Smooth muscle cell (in vitro differentiated cells): Measurements from ENCODE around the gene ANKRD10. TPM values are rescaled to one million over a fixed set of nuclear protein-coding genes. Genes with fewer than 3 reads are reported as not detected.

ENCODE experiments used
- DNase-seq: peaks from one replicate; lab custom pipeline; 2025; ENCODE audit not compliant: unreplicated experiment; lab: John Stamatoyannopoulos, UW
- H2AFZ ChIP-seq: fragments of 200-600 bp; sonication (generic); 2 replicates; pipeline ENCODE4 v1.6.0; 2016; ENCODE audit warnings: antibody characterized with exemption, low read depth, mild to moderate bottlenecking
- H3F3A ChIP-seq: fragments of 200-600 bp; sonication (generic); 2 replicates; pipeline ENCODE4 v1.6.0; 2017; ENCODE audit warnings: antibody characterized with exemption, low read depth
- H3K27ac ChIP-seq: fragments of 200-600 bp; sonication (generic); 2 replicates; pipeline ENCODE4 v1.5.1; 2016; ENCODE audit warnings: low read depth, mild to moderate bottlenecking
- H3K27me3 ChIP-seq: fragments of 200-600 bp; sonication (generic); 2 replicates; pipeline ENCODE4 v1.6.1; 2016; ENCODE audit warnings: low read depth, mild to moderate bottlenecking
- H3K36me3 ChIP-seq: fragments of 200-600 bp; sonication (generic); 2 replicates; pipeline ENCODE4 v1.5.1; 2016; ENCODE audit warnings: low read depth
- H3K4me1 ChIP-seq: fragments of 200-600 bp; sonication (generic); 2 replicates; pipeline ENCODE4 v1.5.1; 2016; ENCODE audit warnings: low read depth
- H3K4me2 ChIP-seq: fragments of 200-600 bp; sonication (generic); 2 replicates; pipeline ENCODE4 v1.6.0; 2016; ENCODE audit warnings: mild to moderate bottlenecking
- H3K4me3 ChIP-seq: fragments of 200-600 bp; sonication (generic); 2 replicates; pipeline ENCODE4 v1.5.1; 2016; ENCODE audit warnings: mild to moderate bottlenecking
- H3K79me2 ChIP-seq: fragments of 200-600 bp; sonication (generic); 2 replicates; pipeline ENCODE4 v1.6.0; 2016; ENCODE audit warnings: low read depth, mild to moderate bottlenecking
- H3K9ac ChIP-seq: fragments of 200-600 bp; sonication (generic); 2 replicates; pipeline ENCODE4 v1.6.0; 2016; ENCODE audit warnings: low read depth
- H3K9me3 ChIP-seq: fragments of 200-600 bp; sonication (generic); replicated peaks from 2 replicates; pipeline ENCODE4 v1.5.1; 2016; ENCODE audit warnings: low read depth
- H4K20me1 ChIP-seq: fragments of 200-600 bp; sonication (generic); 2 replicates; pipeline ENCODE4 v1.6.0; 2016; ENCODE audit warnings: low read depth
- CTCF ChIP-seq: fragments of 200-600 bp; sonication (generic); IDR thresholded peaks from 2 replicates; pipeline ENCODE4 v1.5.1; 2017; ENCODE audit warnings: borderline replicate concordance, mild to moderate bottlenecking, antibody characterized with exemption; ENCODE audit not compliant: insufficient read depth, poor library complexity, severe bottlenecking
- WGBS: methylation state at CpG from one replicate; pipeline ENCODE4 v1.1.7; 2016; ENCODE audit warnings: low lambda C conversion rate; 5-methylcytosine and 5-hydroxymethylcytosine counted together
- polyA plus RNA-seq: library from polyadenylated mRNA; unstranded; fragments of >200 nt; fragmentation: Nextera tagmentation; extraction: Ambion mirVana; gene quantifications from 2 replicates; pipeline ENCODE4 v1.2.1, GENCODE V29; 2016
- small RNA-seq: library from RNA; depleted of rRNA; stranded (forward); fragments of <200 nt; gene quantifications from one replicate; pipeline ENCODE3, GENCODE V24; 2014
- total RNA-seq: library from RNA; depleted of rRNA; stranded (reverse); fragments of >200 nt; gene quantifications from 2 replicates; pipeline ENCODE4 v1.2.3, GENCODE V29; 2014

ANKRD10 gene
- total and polyA plus RNA-seq, 2 experiments from 2014 or later = 31.0 to 61.8 TPM

GRCh38 chr13:110830331-110830730, 84.5 kb downstream of the ANKRD10 start:
- Histone ChIP-seq H2AFZ (no peak overlapping the region), H4K20me1 (no peaks in the 10 kb centered on the region), H3K9ac (no peak overlapping the region), H3K4me3 (no peak overlapping the region), H3K79me2 (no peaks in the 10 kb centered on the region), H3K9me3 (no peaks in the 10 kb centered on the region), H3K4me1 (no peaks in the 10 kb centered on the region), H3K4me2 (no peak overlapping the region), H3K27ac (no peak overlapping the region), H3K36me3 (no peaks in the 10 kb centered on the region), H3K27me3 (no peaks in the 10 kb centered on the region), H3F3A (no peaks in the 10 kb centered on the region)
- DNase-seq = no peak
- 97% methylated on average over 15 of the region's 16 CpGs for WGBS
- TF ChIP-seq CTCF = no peak

GRCh38 chr13:110829486-110829885, 85.4 kb downstream of the ANKRD10 start:
- Histone ChIP-seq H3K36me3 (no peaks in the 10 kb centered on the region), H3K9me3 (no peaks in the 10 kb centered on the region), H3K9ac (no peak overlapping the region), H3K4me1 (no peaks in the 10 kb centered on the region), H3K79me2 (no peaks in the 10 kb centered on the region), H3K27ac (no peak overlapping the region), H3K4me3 (no peak overlapping the region), H3F3A (no peaks in the 10 kb centered on the region), H4K20me1 (no peaks in the 10 kb centered on the region), H3K27me3 (no peaks in the 10 kb centered on the region), H3K4me2 (no peak overlapping the region), H2AFZ (no peak overlapping the region)
- WGBS = 98% methylated on average over 8 of the region's 8 CpGs
- DNase-seq = no peak
- no peak for TF ChIP-seq CTCF

GRCh38 chr13:110828705-110829104, 86.2 kb downstream of the ANKRD10 start:
- no peak for DNase-seq
- H3F3A ChIP-seq = no peaks in the 10 kb centered on the region
- no peaks in the 10 kb centered on the region for H3K79me2 ChIP-seq
- no peaks in the 10 kb centered on the region for H4K20me1 ChIP-seq
- no peak overlapping the region for H3K27ac ChIP-seq
- no peaks in the 10 kb centered on the region for H3K36me3 ChIP-seq
- WGBS = 97% methylated on average over 9 of the region's 9 CpGs
- H2AFZ ChIP-seq = no peak overlapping the region
- no peak overlapping the region for H3K4me3 ChIP-seq
- H3K4me1 ChIP-seq = no peaks in the 10 kb centered on the region
- no peaks in the 10 kb centered on the region for H3K9me3 ChIP-seq
- H3K4me2 ChIP-seq = no peak overlapping the region
- H3K9ac ChIP-seq = no peak overlapping the region
- H3K27me3 ChIP-seq = no peaks in the 10 kb centered on the region
- TF ChIP-seq CTCF = no peak

Small RNA genes lying within 50 kb of the gene (small RNA-seq; reads per million reads assigned to genes)
- not detected for gene AL442128.1

Other genes starting within 250 kb of the ANKRD10 start
- 37.5 and 276 TPM in 2 replicates for gene CARS2, start 209.0 kb downstream of the ANKRD10 start, total RNA-seq
- gene CARS2, start 209.0 kb downstream of the ANKRD10 start, polyA plus RNA-seq = 71.7 and 82.9 TPM in 2 replicates
- gene ING1, start 201.4 kb downstream of the ANKRD10 start, total RNA-seq = 11.9 and 13.8 TPM in 2 replicates
- 29.3 and 29.9 TPM in 2 replicates for gene ING1, start 201.4 kb downstream of the ANKRD10 start, polyA plus RNA-seq
- 21.9 and 32.4 TPM in 2 replicates for gene ARHGEF7, start 200.2 kb upstream of the ANKRD10 start, total RNA-seq
- 13.8 and 23.6 TPM in 2 replicates for gene ARHGEF7, start 200.2 kb upstream of the ANKRD10 start, polyA plus RNA-seq